ENCODE results near the gene WASL.

The WASL gene

GRCh38 chr7:123650595-123650994 is 98.2 kb downstream of the WASL start:
- CTCF ChIA-PET = interaction anchor here (1.8 kb wide), 1 partner anchor 221 kb away, joined by 5 read pairs; no protein-coding TSS in a partner anchor
- TF ChIP-seq CTCF (IDR thresholded peaks at IDR 0.05; ENCODE audit: control extremely low read depth, extremely low read depth, low read depth, missing control alignments) = no peak
- no peak for DNase-seq (ENCODE audit: extremely low spot score)
- POLR2A ChIA-PET = no interaction called here

GRCh38 chr7:123649964-123650363 is 98.8 kb downstream of the WASL start:
- no peak for DNase-seq (ENCODE audit: extremely low spot score)
- ChIA-PET CTCF (interaction anchor here (1.8 to 3.3 kb wide), 2 partner anchors 26 to 222 kb away, joined by 5 to 9 read pairs; no protein-coding TSS in a partner anchor), POLR2A (no interaction called here)
- TF ChIP-seq CTCF (IDR thresholded peaks at IDR 0.05; ENCODE audit: control extremely low read depth, extremely low read depth, low read depth, missing control alignments) = no peak

- POLR2A ChIA-PET = no interaction called here
- no peak for DNase-seq (ENCODE audit: extremely low spot score)
- CTCF ChIA-PET = interaction anchor here (2.2 to 3.3 kb wide), 2 partner anchors 10 to 23 kb away, joined by 5 to 9 read pairs; no protein-coding TSS in a partner anchor
- no peak for TF ChIP-seq CTCF (IDR thresholded peaks at IDR 0.05; ENCODE audit: control extremely low read depth, extremely low read depth, low read depth, missing control alignments)
These were observed 101.6 kb downstream of the WASL start for GRCh38 chr7:123647106-123647730.

GRCh38 chr7:123645516-123645915 is 103.3 kb downstream of the WASL start:
- no peak for TF ChIP-seq CTCF (IDR thresholded peaks at IDR 0.05; ENCODE audit: control extremely low read depth, extremely low read depth, low read depth, missing control alignments)
- POLR2A ChIA-PET = no interaction called here
- DNase-seq (ENCODE audit: extremely low spot score) = no peak

GRCh38 chr7:123643495-123644441 is 105.0 kb downstream of the WASL start:
- POLR2A ChIA-PET = no interaction called here
- CTCF ChIA-PET = interaction anchor here (0.9 to 3.3 kb wide), 7 partner anchors 9 to 228 kb away, joined by 3 to 15 read pairs (median 5); partner anchors contain the start of gene LMOD2
- no peak for TF ChIP-seq CTCF (IDR thresholded peaks at IDR 0.05; ENCODE audit: control extremely low read depth, extremely low read depth, low read depth, missing control alignments)
- DNase-seq (ENCODE audit: extremely low spot score) = no peak

More at GRCh38 chr7:123645516-123645915, 103.3 kb downstream of the WASL start:
- CTCF ChIA-PET = interaction anchor here (1.2 to 3.3 kb wide), 6 partner anchors 8 to 219 kb away, joined by 4 to 15 read pairs (median 5); partner anchors contain the start of gene LMOD2

- ChIA-PET POLR2A (no interaction called here), CTCF (no interaction called here)
- DNase-seq (ENCODE audit: extremely low spot score) = no peak
- TF ChIP-seq CTCF (IDR thresholded peaks at IDR 0.05; ENCODE audit: control extremely low read depth, extremely low read depth, low read depth, missing control alignments) = no peak
These were observed 106.9 kb downstream of the WASL start for GRCh38 chr7:123641901-123642300.

All from GM10248 (cell line).